ENCODE data around the gene BAZ2B. TPM values are rescaled to one million over a fixed set of nuclear protein-coding genes. Genes with fewer than 3 reads are reported as not detected.

BAZ2B gene
- total RNA-seq, 2 donors from 2014 or later = 60.8 to 84.5 TPM

DNA sequence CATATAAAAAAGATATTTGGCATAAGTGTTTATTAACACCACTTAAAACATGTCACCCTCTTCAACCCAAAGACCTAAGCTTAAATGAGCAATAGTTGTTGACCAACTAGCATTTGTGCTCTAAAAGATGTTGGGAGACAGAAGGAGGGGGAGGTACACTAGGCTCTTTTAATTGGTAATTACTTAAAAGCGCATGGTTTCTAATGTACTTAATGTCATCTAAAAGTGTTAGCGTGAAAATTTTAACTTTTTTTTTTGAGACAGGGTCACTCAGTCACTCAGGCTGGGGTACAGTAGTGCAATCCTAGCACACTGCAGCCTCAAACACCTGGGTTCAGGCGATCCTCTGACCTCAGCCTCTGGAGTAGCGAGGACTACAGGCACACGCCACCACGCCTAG is 335.3 kb downstream of the BAZ2B start:
- Histone ChIP-seq H3K27ac (no peak overlapping the region), H3K36me3 (no peaks in the 10 kb centered on the region), H3K4me1 (replicated peaks) (no peaks in the 10 kb centered on the region), H3K27me3 (replicated peaks; ENCODE audit: insufficient read depth) (no peaks in the 10 kb centered on the region), H3K4me3 (no peak overlapping the region), H3K9me3 (no peaks in the 10 kb centered on the region)
- DNase-seq (ENCODE audit: low spot score) = no peak
- TF ChIP-seq POLR2A (IDR thresholded peaks at IDR 0.05) = no peak
- TF ChIP-seq, protein P1, sequence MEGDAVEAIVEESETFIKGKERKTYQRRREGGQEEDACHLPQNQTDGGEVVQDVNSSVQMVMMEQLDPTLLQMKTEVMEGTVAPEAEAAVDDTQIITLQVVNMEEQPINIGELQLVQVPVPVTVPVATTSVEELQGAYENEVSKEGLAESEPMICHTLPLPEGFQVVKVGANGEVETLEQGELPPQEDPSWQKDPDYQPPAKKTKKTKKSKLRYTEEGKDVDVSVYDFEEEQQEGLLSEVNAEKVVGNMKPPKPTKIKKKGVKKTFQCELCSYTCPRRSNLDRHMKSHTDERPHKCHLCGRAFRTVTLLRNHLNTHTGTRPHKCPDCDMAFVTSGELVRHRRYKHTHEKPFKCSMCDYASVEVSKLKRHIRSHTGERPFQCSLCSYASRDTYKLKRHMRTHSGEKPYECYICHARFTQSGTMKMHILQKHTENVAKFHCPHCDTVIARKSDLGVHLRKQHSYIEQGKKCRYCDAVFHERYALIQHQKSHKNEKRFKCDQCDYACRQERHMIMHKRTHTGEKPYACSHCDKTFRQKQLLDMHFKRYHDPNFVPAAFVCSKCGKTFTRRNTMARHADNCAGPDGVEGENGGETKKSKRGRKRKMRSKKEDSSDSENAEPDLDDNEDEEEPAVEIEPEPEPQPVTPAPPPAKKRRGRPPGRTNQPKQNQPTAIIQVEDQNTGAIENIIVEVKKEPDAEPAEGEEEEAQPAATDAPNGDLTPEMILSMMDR (IDR thresholded peaks at IDR 0.05) = no peak
- no peak for TF ChIP-seq POLR2AphosphoS5 (IDR thresholded peaks at IDR 0.05)
- intact Hi-C loops (cut with DNase I) = no loop called here
- 97% methylated on average over 6 of the region's 6 CpGs for WGBS

DNA sequence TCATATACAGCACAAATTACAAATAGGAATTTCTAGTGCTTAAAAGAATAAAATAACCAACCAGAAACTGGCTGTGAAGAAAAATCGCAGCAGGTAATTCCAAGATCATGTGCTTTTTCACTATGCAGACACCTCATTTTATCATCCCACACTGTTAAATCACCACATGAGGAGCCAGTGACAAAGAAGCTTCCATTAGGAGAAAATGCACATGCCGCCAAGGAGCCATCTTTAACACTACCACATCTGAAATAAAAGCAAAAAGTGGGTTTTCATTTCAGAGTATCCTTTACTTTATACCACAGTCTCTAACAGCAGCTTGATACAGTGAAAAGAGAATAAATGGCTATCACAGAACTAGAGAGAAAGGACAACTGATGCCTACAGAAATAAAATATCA is 336.6 kb downstream of the BAZ2B start:
- Histone ChIP-seq H3K9me3 (no peaks in the 10 kb centered on the region), H3K4me1 (replicated peaks) (no peaks in the 10 kb centered on the region), H3K36me3 (no peaks in the 10 kb centered on the region), H3K4me3 (no peak overlapping the region), H3K27ac (no peak overlapping the region), H3K27me3 (replicated peaks; ENCODE audit: insufficient read depth) (no peaks in the 10 kb centered on the region)
- DNase-seq (ENCODE audit: low spot score) = no peak
- WGBS = 92% methylated on average over 2 of the region's 2 CpGs
- TF ChIP-seq, protein P1 (IDR thresholded peaks at IDR 0.05) = no peak
- no peak for TF ChIP-seq POLR2A (IDR thresholded peaks at IDR 0.05)
- no peak for TF ChIP-seq POLR2AphosphoS5 (IDR thresholded peaks at IDR 0.05)
- intact Hi-C loops (cut with DNase I) = no loop called here

DNA sequence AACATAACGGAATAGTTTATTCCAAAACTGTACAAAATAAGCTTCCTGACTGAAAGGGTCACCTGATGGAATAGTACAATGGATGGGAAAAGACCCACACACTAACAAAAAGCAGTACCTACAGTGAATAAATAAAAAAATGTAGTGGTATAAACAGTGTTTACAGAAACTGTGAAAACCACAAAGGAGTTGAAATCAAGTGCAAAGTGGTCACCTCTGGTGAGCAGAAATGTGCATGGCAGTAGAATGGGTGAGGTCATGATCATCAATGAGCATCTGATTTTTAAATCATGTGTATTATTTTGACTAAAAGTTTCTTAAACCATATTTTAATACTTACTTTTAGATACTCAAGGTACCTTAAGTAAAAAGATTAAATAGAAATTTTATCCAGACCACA is 341.2 kb downstream of the BAZ2B start:
- TF ChIP-seq POLR2A (IDR thresholded peaks at IDR 0.05) (no peak), POLR2AphosphoS5 (IDR thresholded peaks at IDR 0.05) (no peak)
- TF ChIP-seq, protein P1 (IDR thresholded peaks at IDR 0.05) = no peak
- Histone ChIP-seq H3K9me3 (no peaks in the 10 kb centered on the region), H3K27me3 (replicated peaks; ENCODE audit: insufficient read depth) (no peaks in the 10 kb centered on the region), H3K4me1 (replicated peaks) (no peaks in the 10 kb centered on the region), H3K4me3 (no peak overlapping the region), H3K36me3 (no peaks in the 10 kb centered on the region), H3K27ac (no peak overlapping the region)
- no peak for DNase-seq (ENCODE audit: low spot score)
- WGBS = 93% methylated on average over 1 of the region's 1 CpG
- intact Hi-C loops (cut with DNase I) = no loop called here

DNA sequence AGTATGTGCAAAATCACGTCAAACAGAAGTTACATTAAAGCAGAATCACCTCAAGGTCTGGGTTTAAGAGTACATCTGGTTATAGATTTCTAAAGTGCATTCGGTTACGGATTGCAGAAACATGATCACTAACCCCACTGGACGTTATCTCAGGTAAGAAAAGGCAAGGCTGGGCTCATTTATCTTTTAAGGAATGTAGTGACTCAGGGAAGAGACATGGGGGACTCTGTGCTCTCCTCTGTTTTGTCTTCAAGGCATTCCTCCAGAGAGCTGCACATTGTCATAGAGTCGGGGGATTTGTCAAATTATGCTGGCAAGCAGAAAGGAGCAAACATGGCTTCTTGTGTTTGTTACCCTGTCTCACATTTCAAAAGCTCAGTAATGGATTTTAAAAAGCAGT is 344.2 kb downstream of the BAZ2B start:
- TF ChIP-seq POLR2A (IDR thresholded peaks at IDR 0.05) = no peak
- no peak for TF ChIP-seq POLR2AphosphoS5 (IDR thresholded peaks at IDR 0.05)
- TF ChIP-seq, protein P1 (IDR thresholded peaks at IDR 0.05) = no peak
- intact Hi-C loops (cut with DNase I) = no loop called here
- no peaks in the 10 kb centered on the region for H3K9me3 ChIP-seq
- H3K4me1 ChIP-seq (replicated peaks) = no peaks in the 10 kb centered on the region
- H3K36me3 ChIP-seq = no peaks in the 10 kb centered on the region
- no peak overlapping the region for H3K4me3 ChIP-seq
- H3K27ac ChIP-seq = no peak overlapping the region
- DNase-seq (ENCODE audit: low spot score) = no peak
- 78% methylated on average over 5 of the region's 5 CpGs for WGBS
- no peaks in the 10 kb centered on the region for H3K27me3 ChIP-seq (replicated peaks; ENCODE audit: insufficient read depth)

DNA sequence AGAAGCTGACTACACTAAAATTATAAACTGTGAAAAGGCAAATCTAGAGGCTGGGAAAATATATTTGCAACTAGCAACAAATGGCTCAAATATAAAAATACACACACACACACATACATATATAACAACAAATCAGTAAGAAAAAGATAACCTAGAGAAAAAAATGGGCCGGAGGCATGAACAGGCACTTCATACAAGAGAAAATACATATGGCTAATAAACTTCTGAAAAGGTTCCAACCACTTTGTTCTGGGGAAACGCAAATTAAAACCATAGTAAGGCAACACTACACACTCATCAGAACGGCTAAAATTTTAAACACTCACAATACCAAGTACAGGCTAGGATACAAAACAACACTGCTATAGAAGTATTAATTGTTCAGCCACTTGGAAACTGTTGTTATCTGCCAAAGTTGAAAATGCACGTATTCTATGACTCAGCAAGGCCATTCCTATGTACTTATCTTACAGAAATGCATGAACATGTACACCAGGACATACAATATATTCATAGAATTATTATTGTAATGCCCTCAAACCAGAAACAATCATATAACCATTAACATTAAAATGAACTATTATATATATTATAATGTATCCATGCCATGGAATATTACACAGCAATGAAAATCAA is 345.5 kb downstream of the BAZ2B start:
- Histone ChIP-seq H3K9me3 (no peaks in the 10 kb centered on the region), H3K4me1 (replicated peaks) (no peaks in the 10 kb centered on the region), H3K4me3 (no peak overlapping the region), H3K27me3 (replicated peaks; ENCODE audit: insufficient read depth) (no peaks in the 10 kb centered on the region), H3K27ac (no peak overlapping the region), H3K36me3 (no peaks in the 10 kb centered on the region)
- DNase-seq (ENCODE audit: low spot score) = no peak
- no peak for TF ChIP-seq POLR2A (IDR thresholded peaks at IDR 0.05)
- no peak for TF ChIP-seq POLR2AphosphoS5 (IDR thresholded peaks at IDR 0.05)
- TF ChIP-seq, protein P1 (IDR thresholded peaks at IDR 0.05) = no peak
- WGBS = 93% methylated on average over 4 of the region's 4 CpGs
- intact Hi-C loops (cut with DNase I) = no loop called here
